H1 (cell line): ENCODE results near the gene TBX21.

Experiments
- CEBPB ChIP-seq: IDR thresholded peaks from 2 replicates; pipeline ENCODE4 v1.6.1; 2012; ENCODE audit warnings: low read depth, low read length
- CHD2 ChIP-seq: IDR thresholded peaks from 2 replicates; pipeline ENCODE4 v1.6.1; 2012; ENCODE audit warnings: low read length, improper control_type of control experiment
- EP300 ChIP-seq, 2 experiments: IDR thresholded peaks; 1 replicate in 1 of 2; 2 replicates in 1 of 2; pipeline ENCODE4 v1.6.1; 2011 to 2012; ENCODE audit warnings: low read depth in 2 of 2, low read length in 2 of 2, mild to moderate bottlenecking in 2 of 2, borderline replicate concordance in 1 of 2, inconsistent platforms in 1 of 2, moderate library complexity in 1 of 2
- SP1 ChIP-seq: IDR thresholded peaks from 2 replicates; pipeline ENCODE4 v1.6.1; 2011; ENCODE audit warnings: low read depth, low read length
- SP4 ChIP-seq: IDR thresholded peaks from 2 replicates; pipeline ENCODE4 v1.6.1; 2012; ENCODE audit warnings: low read length, inconsistent platforms
- SUZ12 ChIP-seq: fragments of 200-600 bp; sonication (generic); IDR thresholded peaks from 2 replicates; pipeline ENCODE4 v1.6.1; 2012; ENCODE audit warnings: mild to moderate bottlenecking, inconsistent platforms, low read length, moderate library complexity, mixed read lengths
- TCF12 ChIP-seq: IDR thresholded peaks from 2 replicates; pipeline ENCODE4 v1.6.1; 2011; ENCODE audit warnings: low read depth, mild to moderate bottlenecking, low read length

DNA sequence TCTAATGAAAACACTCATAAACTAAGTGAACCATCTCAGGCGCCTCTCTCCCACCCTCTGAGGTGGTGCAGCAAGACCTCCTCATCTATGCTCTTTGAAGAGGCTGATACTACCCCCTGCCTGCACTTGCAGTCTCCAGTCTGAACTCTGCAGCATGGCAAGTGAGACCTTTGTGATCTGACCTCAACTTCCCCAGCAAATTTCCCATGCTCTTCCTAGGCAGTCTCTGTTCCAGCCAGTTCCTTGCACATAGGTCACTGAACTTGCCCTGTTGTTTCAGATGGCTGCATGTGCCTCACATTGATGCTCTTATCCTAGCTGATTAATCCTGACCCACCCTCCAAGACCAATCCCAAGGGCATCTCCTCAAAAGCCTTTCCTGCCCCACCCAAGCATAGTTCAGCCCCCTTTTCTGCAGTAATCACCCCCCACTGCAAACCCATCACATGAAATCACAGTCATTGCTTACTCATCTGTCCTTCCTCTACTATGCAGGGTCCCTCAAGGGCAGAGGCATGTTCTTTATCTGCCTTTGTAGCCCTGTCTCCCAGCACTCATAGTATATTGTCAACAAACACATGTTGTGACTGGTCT lies 42.0 kb downstream of the TBX21 start:
- TF ChIP-seq TCF12 (no peak), SUZ12 (no peak), CEBPB (no peak), SP1 (no peak), SP4 (no peak), CHD2 (no peak), EP300 (IDR thresholded peaks at IDR 0.05; ENCODE audit: borderline replicate concordance in 1 of 2, low read depth in 2 of 2, low read length in 2 of 2) (no peak)
